ENCODE results near the gene GAD2.
"Not testable (repeated sequence)": the region's sequence is repeated elsewhere in the genome, so short reads cannot be mapped to it uniquely, and the experiment has no call there.

Gene GAD2

GRCh38 chr10:26326851-26327250, 110.3 kb downstream of the GAD2 start:
- DNase-seq: no peak

- no peak for DNase-seq
These were observed 111.2 kb downstream of the GAD2 start for GRCh38 chr10:26327811-26328210.

- no peak for DNase-seq
These were observed 114.8 kb downstream of the GAD2 start for GRCh38 chr10:26331371-26331770.

- DNase-seq: no peak
These were observed 117.8 kb downstream of the GAD2 start for GRCh38 chr10:26334232-26334931.

GRCh38 chr10:26334932-26335573, 118.5 kb downstream of the GAD2 start:
- DNase-seq: peak; percentile 48

GRCh38 chr10:26335574-26336093, 119.1 kb downstream of the GAD2 start:
- DNase-seq: no peak

GRCh38 chr10:26336979-26337378, 120.4 kb downstream of the GAD2 start:
- DNase-seq: no peak

- no peak for DNase-seq
These were observed 125.1 kb downstream of the GAD2 start for GRCh38 chr10:26341701-26342100.

GRCh38 chr10:26348821-26349417, 132.3 kb downstream of the GAD2 start:
- not testable (repeated sequence) for DNase-seq

Measured in effector CD8-positive, alpha-beta T cell (primary cell).